A549 (cell line): ENCODE measurements around the gene P4HA1. TPM values are rescaled to one million over a fixed set of nuclear protein-coding genes. Genes with fewer than 3 reads are reported as not detected.
A peak's percentile ranks its signal among the peaks of the same experiment; 100 is the strongest.

Source experiments
- ATAC-seq, 2 experiments: fragments of 200-7000 bp in 1 of 2; fragments of >200 bp in 1 of 2; cut with Nextera tagmentation in 1 of 2; cut with Tn5 transposase in 1 of 2; 3 replicates each; pipeline versions ENCODE4 v1.8.0 to v1.9.1; 2018 to 2020; ENCODE audit warnings: mild to moderate bottlenecking in 1 of 2, moderate library complexity in 1 of 2
- CTCF ChIA-PET: fragments of 300-600 bp; sonication (Branson Sonifier 250); formaldehyde crosslinking; extraction: SDS; loops from one replicate; lab custom pipeline; 2021; ENCODE audit warnings: antibody characterized with exemption, inconsistent platforms; lab: Yijun Ruan, JAX
- POLR2A ChIA-PET: fragments of 350-600 bp; formaldehyde crosslinking; extraction: SDS; loops from one replicate; lab custom pipeline; 2021; ENCODE audit warnings: antibody characterized with exemption, inconsistent platforms; lab: Yijun Ruan, JAX
- DNase-seq, 2 experiments: peaks; one replicate each; pipeline versions ENCODE4 v3.0.0 to v3.0.0-alpha.2; 2011 to 2016; ENCODE audit warnings: low read depth in 1 of 2, low spot score in 1 of 2
- FAIRE-seq: peaks from 2 replicates; lab custom pipeline; 2011; peaks lifted over from hg19 to GRCh38; lab: Jason Lieb, UNC
- H3K27ac ChIP-seq, 2 experiments: fragments of >200 bp; sonication (Bioruptor Twin); formaldehyde crosslinking; 3 replicates each; pipeline ENCODE4 v1.5.1; 2016 to 2017
- H3K4me1 ChIP-seq: fragments of >200 bp; sonication (Bioruptor Twin); formaldehyde crosslinking; 3 replicates; pipeline ENCODE4 v1.6.1; 2016
- H3K4me2 ChIP-seq: fragments of >200 bp; sonication (Bioruptor Twin); formaldehyde crosslinking; 3 replicates; pipeline ENCODE4 v1.6.1; 2016
- H3K4me3 ChIP-seq: fragments of >200 bp; sonication (Bioruptor Twin); formaldehyde crosslinking; 3 replicates; pipeline ENCODE4 v1.5.1; 2016
- H3K9me3 ChIP-seq: fragments of >200 bp; sonication (Bioruptor Twin); formaldehyde crosslinking; 3 replicates; pipeline ENCODE4 v1.6.1; 2016
- CBX8 ChIP-seq: fragments of 200-600 bp; sonication (generic); IDR thresholded peaks from 2 replicates; pipeline ENCODE4 v1.6.1; 2016
- CHD2 ChIP-seq: fragments of 150-350 bp; IDR thresholded peaks from 2 replicates; pipeline ENCODE4 v1.6.1; 2014; ENCODE audit warnings: low read length; ENCODE audit not compliant: partially characterized antibody
- EHMT2 ChIP-seq: fragments of 200-600 bp; sonication (generic); IDR thresholded peaks from 2 replicates; pipeline ENCODE4 v1.6.1; 2016; ENCODE audit warnings: antibody characterized with exemption, low read depth, mild to moderate bottlenecking, moderate library complexity
- FOSL2 ChIP-seq, 2 experiments: fragments of 450-650 bp in 1 of 2; fragments of >200 bp in 1 of 2; sonication (Bioruptor Twin) in 1 of 2; formaldehyde crosslinking; IDR thresholded peaks; 2 replicates each; pipeline versions ENCODE4 v1.5.0 to v1.6.1; 2016 to 2020; ENCODE audit warnings: mild to moderate bottlenecking in 1 of 2, moderate library complexity in 1 of 2
- FOXS1 ChIP-seq: fragments of 250-450 bp; sonication (Bioruptor Pico); IDR thresholded peaks from 2 replicates; pipeline ENCODE4 v1.5.0; 2020; ENCODE audit warnings: mild to moderate bottlenecking, moderate library complexity
- HES2 ChIP-seq: fragments of >200 bp; sonication (Bioruptor Twin); formaldehyde crosslinking; IDR thresholded peaks from 2 replicates; pipeline ENCODE4 v1.6.1; 2016
- HMGXB4 ChIP-seq: fragments of 250-450 bp; sonication (Bioruptor Pico); IDR thresholded peaks from 2 replicates; pipeline ENCODE4 v1.5.0; 2021; ENCODE audit warnings: mild to moderate bottlenecking, moderate library complexity, borderline replicate concordance
- JUNB ChIP-seq: fragments of >200 bp; sonication (Bioruptor Twin); formaldehyde crosslinking; IDR thresholded peaks from 2 replicates; pipeline ENCODE4 v1.6.1; 2016
- KDM5A ChIP-seq: fragments of 200-600 bp; sonication (generic); IDR thresholded peaks from 2 replicates; pipeline ENCODE4 v1.6.1; 2016; ENCODE audit warnings: antibody characterized with exemption, mild to moderate bottlenecking
- RARB ChIP-seq: fragments of 250-450 bp; sonication (Bioruptor Pico); IDR thresholded peaks from 2 replicates; pipeline ENCODE4 v1.8.0; 2021; ENCODE audit warnings: mild to moderate bottlenecking, moderate library complexity
- REST ChIP-seq: fragments of 200-600 bp; sonication (generic); IDR thresholded peaks from 2 replicates; pipeline ENCODE4 v1.6.1; 2016; ENCODE audit warnings: antibody characterized with exemption, mild to moderate bottlenecking, moderate library complexity
- ZFP36 ChIP-seq: fragments of 450-650 bp; IDR thresholded peaks from 2 replicates; pipeline ENCODE4 v1.6.1; 2014; ENCODE audit warnings: borderline replicate concordance; ENCODE audit not compliant: partially characterized antibody
- ZSCAN20 ChIP-seq: fragments of 250-450 bp; sonication (Bioruptor Pico); IDR thresholded peaks from 2 replicates; pipeline ENCODE4 v1.8.0; 2022; ENCODE audit warnings: mild to moderate bottlenecking, moderate library complexity
- WGBS: methylation state at CpG from one replicate; pipeline ENCODE4 v1.1.6; 2017; ENCODE audit errors: missing lambda C conversion rate; 5-methylcytosine and 5-hydroxymethylcytosine counted together
- polyA plus RNA-seq, 4 experiments: library from polyadenylated mRNA; depleted of rRNA in 3 of 4; stranded (reverse); fragments of >200 nt; fragmentation: RNase III in 1 of 4; extraction: RNeasy Plus Mini Kit Qiagen cat#74134 plus additional on column Dnase treatment in 1 of 4; gene quantifications; 2 replicates in 3 of 4; 3 replicates in 1 of 4; pipeline ENCODE4 v1.2.3, GENCODE V29; 2011 to 2017
- TF ChIP-seq, protein P1 (sequence below): fragments of 250-450 bp; sonication (Bioruptor Pico); IDR thresholded peaks from 2 replicates; pipeline ENCODE4 v1.5.0; 2020; ENCODE audit warnings: low read depth, mild to moderate bottlenecking, moderate library complexity

Gene P4HA1
- polyA plus RNA-seq, 2 of the 4 experiments (the other 2 are of a cell fraction) = 23.7 to 49.0 TPM

- CTCF ChIA-PET = no interaction called here
- no peaks in the 10 kb centered on the region for H3K9me3 ChIP-seq
- H3K27ac ChIP-seq = no peak overlapping the region
- no peak overlapping the region for H3K4me2 ChIP-seq
- no peak overlapping the region for H3K4me3 ChIP-seq
- POLR2A ChIA-PET = no interaction called here
- WGBS = 95% methylated on average over 2 of the region's 2 CpGs
- no peak for ATAC-seq
- TF ChIP-seq REST = no peak
- TF ChIP-seq, protein P1, sequence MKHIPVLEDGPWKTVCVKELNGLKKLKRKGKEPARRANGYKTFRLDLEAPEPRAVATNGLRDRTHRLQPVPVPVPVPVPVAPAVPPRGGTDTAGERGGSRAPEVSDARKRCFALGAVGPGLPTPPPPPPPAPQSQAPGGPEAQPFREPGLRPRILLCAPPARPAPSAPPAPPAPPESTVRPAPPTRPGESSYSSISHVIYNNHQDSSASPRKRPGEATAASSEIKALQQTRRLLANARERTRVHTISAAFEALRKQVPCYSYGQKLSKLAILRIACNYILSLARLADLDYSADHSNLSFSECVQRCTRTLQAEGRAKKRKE = no peak
- no peak for TF ChIP-seq CBX8
- no peak for TF ChIP-seq ZFP36
- no peak for TF ChIP-seq ZSCAN20 (CRISPR knock-in tag)
- TF ChIP-seq, all 56 proteins: peak for 0
- FAIRE-seq (no peak), DNase-seq (no peak)
- peaks cover 22% of the 10 kb centered on the region for H3K4me1 ChIP-seq
Observed at GRCh38 chr10:73131913-73132686, 35.4 kb upstream of the P4HA1 start.

DNA sequence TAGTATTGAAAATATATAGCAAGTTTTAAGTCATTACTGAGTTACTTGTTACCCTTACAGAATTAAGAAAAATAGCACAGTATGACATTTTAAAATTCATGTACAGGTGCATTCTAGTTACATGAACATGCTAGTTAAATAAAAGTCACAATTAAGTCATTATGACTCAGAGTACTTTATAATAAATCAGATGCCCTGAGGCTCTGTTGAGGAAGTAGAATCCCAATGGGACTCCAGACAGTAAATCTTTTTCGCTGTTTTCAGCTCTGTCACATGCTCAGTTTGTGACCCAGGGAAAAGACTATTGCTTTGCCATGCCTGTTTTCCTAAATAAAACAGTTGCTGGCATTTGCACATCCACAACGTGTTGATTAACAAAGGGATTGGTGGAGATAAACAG is 34.6 kb upstream of the P4HA1 start:
- no peak for ATAC-seq
- DNase-seq = no peak
- Histone ChIP-seq H3K4me3 (no peak overlapping the region), H3K9me3 (no peaks in the 10 kb centered on the region), H3K27ac (no peak overlapping the region), H3K4me1 (peaks cover 14% of the 10 kb centered on the region; the same call in 2 of the 3 replicates), H3K4me2 (no peak overlapping the region)
- 43% methylated on average over 2 of the region's 2 CpGs for WGBS
- FAIRE-seq = peak; percentile 73
- TF ChIP-seq RARB (CRISPR knock-in tag) = no peak
- TF ChIP-seq HES2 = no peak
- no peak for TF ChIP-seq FOSL2 (IDR thresholded peaks at IDR 0.05)
- TF ChIP-seq FOSL2 (CRISPR knock-in tag; IDR thresholded peaks at IDR 0.05) = no peak
- no peak for TF ChIP-seq REST
- no peak for TF ChIP-seq ZSCAN20 (CRISPR knock-in tag)
- no peak for TF ChIP-seq JUNB
- no peak for TF ChIP-seq CHD2
- no peak for TF ChIP-seq KDM5A
- no peak for TF ChIP-seq EHMT2
- TF ChIP-seq, protein P1 = no peak
- no peak for TF ChIP-seq FOXS1 (CRISPR knock-in tag)
- no peak for TF ChIP-seq HMGXB4 (CRISPR knock-in tag)
- CTCF ChIA-PET = interaction anchor here (0.9 to 1.1 kb wide), 2 partner anchors 9 to 28 kb away, joined by 3 read pairs; no protein-coding TSS in a partner anchor
- POLR2A ChIA-PET = no interaction called here
